Eye (tissue), 1 donor: ENCODE measurements around the gene EEF1AKMT1.

Source experiments
- DNase-seq: peaks from one replicate; pipeline ENCODE4 v3.0.0-alpha.2; 2015

Gene EEF1AKMT1

DNA sequence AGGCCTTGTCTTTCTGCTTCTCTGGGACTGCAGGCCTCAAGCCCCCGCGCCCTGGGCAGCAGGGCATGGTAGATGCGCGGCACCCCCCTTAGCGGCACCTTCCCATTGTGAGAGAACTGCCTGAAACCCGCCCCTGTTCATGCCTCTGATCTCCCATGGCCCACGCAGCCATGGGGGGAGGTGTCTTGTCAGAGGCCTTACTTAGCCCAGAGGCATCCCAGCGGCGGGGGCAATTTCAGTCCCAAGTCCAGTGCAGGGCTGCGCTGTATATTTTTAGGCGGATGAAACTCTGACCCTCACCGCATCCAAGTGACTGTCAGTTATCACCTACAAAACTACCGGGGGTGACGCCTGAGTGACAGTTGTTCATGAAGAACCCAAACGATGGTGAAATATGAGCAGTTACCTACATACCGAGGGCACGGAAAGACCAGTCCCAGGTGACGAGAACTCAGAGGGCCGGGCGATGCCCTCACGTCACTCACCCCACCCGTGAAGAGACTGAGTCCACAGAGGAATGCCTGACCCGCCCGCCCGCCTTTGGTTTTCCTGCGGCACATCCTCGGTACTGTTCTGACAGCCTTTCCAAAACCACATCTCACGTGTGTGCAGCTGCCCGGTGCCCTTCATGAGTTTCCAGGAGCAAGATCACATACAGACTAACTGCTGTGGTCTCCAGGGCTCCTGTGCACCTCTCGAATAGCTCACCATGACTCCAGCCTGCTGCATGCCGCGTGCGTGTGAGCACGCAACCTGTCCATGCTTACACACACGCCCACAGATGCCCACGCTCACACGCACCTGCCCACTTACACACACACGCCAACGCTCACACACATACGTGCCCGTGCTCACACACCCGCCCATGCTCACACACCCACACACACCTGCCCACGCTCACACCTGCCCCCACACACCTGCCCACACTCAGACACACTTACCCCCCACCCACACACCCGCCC lies 55.9 kb downstream of the EEF1AKMT1 start:
- DNase-seq = no peak

DNA sequence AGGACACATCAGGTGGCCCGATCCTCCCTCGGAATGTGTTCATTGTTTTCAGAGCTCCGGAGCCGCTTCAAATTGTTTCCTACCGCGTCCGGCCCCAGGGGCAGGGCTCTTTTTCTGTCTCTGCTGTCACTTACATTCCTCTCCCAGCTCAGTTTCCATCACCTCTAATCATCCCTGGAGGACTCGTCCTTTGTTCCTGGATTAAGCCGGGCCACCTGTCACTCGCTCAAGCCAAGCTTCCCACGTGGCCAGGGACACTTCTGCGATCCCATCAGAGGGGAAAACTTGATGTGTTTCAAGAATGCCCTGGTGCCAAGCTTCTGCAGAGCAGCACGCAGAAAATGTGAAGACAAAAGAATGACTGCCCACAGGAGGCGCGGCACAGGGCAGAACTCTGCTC lies 56.8 kb downstream of the EEF1AKMT1 start:
- peak; percentile 91 for DNase-seq

DNA sequence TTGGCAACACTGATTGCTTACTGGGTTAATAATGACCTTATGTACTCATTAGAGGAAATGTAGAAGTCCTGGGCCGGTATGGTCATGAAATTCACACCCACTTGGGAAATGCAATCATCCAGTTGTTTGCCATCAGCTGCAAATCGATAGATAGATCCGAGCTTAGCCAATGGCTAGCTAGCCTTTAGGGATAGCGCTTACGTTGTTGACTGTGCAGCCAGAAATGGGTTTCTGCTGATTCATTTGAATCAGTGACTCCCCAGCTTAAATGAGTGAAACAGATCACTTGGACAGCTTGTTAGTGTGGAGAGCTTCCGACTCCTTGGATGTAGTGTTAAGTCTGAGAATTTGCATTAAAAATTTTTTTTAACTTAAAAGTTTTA lies 58.4 kb downstream of the EEF1AKMT1 start:
- no peak for DNase-seq

DNA sequence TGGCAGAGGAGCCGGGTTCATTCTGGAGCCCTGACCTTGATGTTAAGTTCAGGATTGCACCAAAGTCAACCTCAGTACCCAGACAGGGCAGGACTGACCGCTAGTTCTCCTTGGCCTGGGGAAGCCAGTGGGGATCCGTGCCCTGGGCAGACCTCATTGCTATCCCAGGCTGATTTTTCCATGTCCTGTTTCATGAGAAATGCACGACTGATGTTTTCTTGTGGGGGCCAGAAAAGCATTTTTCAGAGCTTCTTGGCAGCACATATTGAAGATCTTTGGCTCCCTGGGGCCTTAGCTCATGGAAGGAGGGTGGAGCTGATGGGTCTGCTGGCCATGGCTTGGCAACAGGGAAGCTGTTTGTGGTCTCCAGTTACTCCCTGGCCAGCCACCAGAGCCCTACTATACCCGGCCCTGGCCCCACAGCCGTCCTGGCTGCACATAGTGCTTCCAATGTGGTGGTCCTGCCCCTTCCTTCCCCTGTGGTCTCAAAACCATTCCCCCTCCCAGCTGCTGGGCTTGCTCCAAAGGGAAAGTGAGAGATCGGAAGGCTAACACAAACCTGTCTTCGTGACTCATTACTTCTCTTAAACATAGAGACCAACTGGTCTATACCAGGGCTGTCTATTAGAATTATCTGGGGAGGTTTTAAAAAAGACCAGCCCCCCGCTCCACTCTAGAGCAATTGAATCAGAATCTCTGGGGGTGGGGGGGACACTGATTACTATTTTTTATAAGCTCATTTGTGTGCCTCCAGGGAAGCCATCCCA lies 59.0 kb downstream of the EEF1AKMT1 start:
- peak; percentile 73 for DNase-seq

DNA sequence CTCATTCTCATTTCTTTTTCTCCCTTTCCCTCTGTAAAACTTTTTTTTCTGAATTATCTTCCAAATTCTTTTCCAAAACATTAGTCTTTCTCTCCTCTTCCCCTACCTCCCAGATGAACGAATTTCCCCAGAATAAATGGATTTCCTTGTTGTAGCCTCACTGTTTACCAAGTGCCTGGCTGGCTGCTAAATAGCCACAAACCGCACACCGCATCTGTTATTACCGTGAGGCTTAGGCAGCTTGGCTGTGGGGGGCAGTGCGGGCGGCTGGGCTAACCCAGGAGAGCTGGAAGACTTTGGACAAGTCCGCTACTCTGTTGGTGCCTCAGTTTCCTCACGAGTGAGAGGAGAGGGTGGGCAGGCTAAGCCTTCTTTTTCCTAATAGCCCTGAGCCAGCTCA lies 59.6 kb downstream of the EEF1AKMT1 start:
- DNase-seq = peak; percentile 39

DNA sequence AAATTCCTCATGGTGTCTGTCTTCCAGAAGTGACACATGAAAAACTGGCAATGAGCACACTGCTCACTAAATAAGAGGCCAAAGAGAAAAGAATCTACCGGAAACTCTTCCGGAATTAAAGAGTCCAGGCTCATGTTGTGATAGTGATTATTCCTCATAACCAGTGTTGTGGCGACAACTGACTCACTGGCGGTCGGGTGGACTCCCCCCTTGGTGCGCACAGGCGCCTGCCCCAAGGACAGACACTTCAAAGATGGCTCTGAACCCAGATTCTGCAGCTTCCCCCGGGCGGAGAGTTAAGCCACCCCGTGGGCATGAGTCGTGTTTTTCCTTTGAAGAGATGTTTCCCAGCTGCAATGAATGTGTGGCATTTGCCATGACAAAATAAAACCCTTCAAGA lies 60.0 kb downstream of the EEF1AKMT1 start:
- no peak for DNase-seq

DNA sequence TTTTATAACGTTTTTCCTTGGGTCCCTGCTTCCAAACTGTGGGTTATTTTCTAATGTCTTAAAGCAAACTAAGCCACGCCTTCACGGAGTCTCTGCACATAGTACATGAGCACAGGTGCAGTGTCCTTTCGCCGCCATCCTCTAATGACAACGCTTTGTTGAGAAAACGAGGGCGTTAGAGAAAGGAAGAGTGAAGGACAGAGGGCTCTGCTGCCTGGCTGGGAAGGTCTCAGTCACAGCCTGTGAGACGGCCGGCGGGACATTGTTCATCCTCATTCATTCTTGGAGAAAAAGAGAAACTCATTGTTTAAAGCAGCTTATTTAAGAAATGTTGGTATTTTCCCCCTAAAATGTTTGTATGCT lies 60.8 kb downstream of the EEF1AKMT1 start:
- DNase-seq = peak; percentile 55

DNA sequence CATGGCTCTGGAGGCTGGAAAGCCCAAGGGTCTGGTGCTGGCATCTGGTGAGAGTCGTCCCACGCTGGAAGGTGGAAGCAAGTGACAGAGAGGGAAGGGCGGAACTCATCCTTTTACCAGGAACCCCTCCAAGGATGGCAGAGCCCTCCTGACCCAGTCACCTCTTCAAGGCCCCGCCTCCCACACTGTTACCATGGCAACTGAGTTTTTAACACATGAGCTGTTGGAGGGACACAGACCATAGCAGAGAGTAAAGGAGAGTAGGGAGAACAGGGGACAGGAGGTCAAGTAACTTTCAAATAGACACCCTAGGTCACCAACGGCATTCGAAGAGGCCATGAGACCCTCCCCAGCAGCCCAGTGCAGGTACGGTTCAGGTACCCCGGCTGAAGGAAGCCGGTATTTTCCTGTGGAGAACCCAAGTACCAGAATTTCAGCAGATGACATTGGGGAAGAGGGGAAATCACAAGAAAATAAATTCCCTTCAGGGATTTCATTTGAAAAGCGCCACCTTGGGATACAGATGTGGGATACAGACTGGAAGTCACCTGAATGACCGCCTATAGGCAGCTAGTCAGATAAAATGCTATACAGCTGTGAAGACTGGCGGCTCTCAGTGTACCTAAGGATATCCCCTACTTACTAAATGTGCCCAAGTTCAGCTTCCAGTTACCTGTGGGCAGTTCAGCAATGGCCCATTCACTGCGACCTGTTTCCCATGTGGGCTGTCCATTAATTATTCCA lies 62.3 kb downstream of the EEF1AKMT1 start:
- DNase-seq = peak; percentile 57

DNA sequence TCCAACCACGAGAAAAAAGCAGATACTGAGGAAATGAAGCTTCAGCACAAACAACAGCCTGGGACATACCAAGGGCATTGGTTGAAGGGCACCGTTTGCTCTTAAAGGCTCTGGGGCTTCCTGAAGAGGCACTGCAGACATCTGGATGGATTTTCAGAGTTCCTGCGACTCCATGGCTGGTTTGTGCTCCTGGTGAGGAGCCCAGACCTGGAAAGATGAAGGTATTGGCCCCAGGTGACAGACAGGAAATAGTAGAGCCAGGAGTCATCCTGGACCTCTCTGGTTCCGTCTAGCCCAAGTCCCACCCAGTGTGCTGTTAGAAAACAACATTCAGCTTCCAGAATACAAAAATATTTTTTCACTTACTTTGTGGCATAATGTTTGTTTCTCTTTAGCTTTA lies 64.0 kb downstream of the EEF1AKMT1 start:
- no peak for DNase-seq

DNA sequence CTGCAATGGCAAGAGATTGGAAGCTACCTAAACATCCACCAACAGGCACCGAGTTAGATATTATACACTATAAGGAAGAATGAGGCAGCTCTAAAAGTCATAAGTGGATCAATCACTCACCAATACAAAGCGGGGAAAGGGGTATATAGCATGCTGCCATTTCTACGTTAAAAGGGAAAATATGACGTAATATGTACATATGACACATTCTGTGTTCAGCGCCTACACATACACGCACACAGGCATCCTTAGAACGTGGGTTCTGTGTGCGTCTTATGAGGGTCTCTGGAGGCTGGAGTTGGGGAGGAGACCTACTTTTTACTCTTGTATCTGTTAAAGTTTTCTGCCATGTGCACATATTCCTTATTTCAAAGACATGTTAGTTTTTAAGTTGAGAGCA lies 64.4 kb downstream of the EEF1AKMT1 start:
- DNase-seq = no peak

DNA sequence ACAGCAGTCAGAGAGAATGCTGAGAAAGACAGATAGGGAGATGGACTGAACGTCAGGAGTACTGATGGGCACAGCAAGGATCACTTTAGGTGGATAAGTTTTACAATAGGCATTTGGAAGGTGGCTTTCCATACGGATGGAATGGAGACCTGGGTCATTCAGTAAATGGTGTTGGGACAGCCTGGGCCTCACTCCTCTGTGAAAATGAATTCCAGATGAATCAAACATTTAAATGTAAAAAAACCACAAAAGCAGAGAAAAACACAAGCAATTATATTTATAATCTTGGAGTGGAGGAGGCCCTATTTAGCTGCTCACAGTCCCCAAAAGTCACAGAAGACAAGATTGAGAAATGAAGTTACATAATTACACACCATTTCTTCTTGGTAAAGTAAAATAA lies 65.5 kb downstream of the EEF1AKMT1 start:
- DNase-seq = no peak

DNA sequence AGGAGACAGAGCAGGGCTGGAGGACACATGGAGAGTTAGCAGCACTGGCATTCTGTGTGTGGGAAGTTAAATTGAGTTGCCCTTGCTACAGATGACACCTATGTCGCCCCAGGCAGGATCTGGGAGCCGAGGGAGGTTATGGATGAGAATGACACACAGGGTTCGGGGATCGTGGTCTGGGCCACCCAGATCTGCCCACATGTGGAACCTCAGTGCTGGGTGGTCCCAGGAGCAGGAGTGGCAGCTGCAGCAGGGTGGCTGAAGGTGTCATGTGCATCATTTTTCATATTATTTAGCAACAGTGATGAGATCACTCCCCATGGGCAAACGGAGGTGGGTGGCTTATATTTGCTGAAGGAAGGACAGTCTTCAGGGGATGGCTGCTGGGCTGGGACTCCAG lies 67.1 kb downstream of the EEF1AKMT1 start:
- DNase-seq = no peak

DNA sequence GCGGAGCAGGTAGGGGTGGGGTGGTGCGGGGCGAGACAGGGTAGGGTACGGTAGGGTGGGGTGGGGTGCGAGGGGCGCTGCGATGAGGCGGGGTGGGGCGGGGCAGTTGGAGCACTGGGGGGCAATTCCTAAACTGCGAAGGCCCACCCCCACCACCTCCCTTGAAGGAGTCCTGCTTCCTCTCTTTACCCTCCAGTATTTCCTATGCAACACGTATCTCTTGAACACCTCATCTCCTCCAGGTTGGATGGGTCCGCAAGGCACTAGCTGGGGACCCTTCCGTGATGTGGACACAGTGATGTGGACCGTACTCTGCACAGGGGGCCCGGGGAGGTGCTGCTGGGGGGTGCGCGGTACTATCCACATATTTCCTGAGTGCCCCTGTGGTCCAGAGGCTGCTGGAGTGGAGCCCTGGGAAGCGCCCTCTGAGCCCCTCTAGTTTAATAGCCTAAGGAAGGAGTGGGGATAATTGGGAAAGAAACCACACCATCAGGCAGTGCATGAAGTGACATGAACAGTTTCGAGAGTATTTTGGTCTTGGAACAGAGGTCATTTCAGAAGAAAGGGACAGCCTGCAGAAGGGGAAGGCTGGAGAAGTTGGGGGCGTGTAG lies 69.2 kb downstream of the EEF1AKMT1 start:
- DNase-seq = no peak

DNA sequence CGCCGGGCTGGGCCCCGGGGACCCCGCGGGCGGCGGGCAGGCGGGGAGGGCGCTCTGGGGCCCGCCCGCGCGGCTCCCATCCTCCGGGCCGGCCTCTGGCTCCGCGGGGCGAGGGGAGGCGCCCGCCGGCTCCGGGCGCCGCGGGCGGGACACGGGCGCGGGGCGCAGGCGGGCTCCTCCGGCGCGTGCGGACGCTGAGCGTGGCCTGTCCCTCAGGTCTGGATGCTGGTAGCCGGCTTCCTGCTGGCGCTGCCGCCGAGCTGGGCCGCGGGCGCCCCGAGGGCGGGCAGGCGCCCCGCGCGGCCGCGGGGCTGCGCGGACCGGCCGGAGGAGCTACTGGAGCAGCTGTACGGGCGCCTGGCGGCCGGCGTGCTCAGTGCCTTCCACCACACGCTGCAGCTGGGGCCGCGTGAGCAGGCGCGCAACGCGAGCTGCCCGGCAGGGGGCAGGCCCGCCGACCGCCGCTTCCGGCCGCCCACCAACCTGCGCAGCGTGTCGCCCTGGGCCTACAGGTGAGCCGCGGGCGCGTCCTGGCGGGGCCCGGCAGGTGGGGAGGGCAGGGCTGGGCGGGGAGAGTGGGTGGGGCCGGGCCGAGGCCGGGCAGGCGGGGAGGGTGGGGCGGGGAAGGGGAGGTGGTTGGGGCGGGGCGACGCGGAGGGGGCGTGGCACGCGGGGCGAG lies 69.8 kb downstream of the EEF1AKMT1 start:
- peak; percentile 90 for DNase-seq

DNA sequence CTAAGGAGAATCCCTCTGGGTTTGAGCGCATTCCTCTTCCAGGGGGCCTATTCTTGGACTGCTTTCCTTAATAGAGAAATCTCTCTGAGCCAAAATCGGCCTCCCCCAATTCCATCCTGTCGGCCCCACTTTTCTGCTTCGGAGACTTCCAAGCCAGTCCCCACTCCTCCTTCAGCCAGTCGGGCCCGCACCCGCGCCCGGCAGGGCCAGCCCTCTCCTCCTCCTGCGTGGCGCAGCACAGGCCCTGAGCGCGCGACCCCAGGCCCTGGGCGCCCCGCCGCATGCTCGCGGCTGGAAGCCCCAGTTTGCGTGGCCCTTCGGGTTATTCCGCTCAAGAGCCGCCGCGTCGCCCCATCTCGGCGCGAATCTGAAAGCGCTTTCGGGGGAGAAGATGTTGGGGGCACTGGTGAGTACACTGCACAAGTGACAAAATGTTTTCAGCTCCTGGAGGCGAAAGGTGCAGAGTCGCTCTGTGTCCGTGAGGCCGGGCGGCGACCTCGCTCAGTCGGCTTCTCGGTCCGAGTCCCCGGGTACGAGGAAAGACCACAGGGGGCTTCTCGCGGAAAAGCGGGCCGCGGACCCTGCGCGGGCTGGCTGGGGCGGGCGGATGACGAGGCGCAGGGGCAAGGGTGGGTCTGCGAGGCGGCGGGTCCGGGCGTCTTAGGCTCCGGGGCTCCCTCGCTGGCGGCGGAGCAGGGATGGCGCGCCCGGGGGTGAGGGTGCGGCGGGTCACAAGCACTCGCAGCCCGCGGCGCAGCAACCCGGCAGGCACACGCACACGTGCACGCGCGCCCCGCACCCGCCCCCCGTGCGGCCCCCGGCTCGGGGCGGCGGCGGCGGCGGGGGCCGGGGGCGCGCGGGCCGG lies 70.6 kb downstream of the EEF1AKMT1 start, which contains the start of gene IL17D:
IL17D (plus strand) TSS at position 785 of the 865 bp plus-strand sequence. CDS start 303 bp downstream, outside the sequence.
- DNase-seq = peak; percentile 83

DNA sequence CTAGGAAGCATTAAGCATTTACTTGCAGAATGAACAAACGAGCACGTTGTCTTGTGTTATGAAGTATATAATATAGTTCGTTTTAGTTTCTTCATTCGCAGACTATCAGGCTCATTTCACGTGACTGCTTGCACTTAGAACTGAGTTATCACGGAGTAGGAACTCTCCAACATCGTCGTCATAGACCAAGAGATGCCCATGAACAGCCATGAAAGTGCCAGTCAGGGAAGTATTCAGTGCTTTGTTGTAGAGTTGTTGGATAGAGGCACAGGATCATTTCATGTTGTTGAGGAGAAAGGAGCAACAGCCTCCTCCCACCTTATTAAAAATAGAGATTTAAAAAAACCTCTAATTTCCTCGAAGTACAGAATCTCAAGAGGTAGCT lies 71.2 kb downstream of the EEF1AKMT1 start:
- DNase-seq = peak; percentile 70

DNA sequence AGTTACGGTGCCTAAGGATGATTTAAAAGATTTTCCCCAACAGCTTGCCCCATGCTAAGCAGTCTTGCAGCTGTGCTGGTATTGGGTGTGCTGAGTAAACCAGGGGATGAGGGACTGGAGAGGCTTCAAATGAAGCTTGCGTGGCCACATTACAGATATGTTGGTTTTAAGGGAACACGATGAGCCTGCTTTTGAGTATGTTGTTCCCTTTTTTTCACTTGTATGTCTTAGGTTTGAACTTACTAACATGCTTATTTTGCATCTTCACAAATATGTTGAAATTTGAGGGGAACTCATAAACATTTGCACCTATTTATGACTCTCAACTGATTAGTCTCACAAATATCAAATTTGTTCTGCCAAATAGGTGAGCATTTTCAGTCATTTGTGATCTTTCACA lies 72.3 kb downstream of the EEF1AKMT1 start:
- no peak for DNase-seq

DNA sequence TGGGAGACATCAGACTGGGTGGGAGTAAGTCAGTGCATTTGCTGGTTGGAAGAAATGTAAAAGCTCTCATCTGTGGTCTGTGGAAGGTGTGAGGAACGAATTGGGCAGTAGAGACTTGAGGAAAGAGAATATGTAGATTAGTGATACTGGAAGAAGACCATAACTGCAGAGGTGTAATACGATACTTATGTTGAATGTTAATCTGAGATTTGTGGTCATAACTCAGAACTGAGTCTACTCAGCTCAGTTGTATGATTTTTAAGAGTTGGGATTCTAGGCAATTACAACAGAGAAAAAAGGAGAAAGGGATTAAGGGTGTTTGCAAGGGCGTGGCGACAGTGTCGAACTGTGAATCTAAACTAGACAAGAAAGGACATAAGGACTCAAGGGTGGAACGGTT lies 73.5 kb downstream of the EEF1AKMT1 start:
- no peak for DNase-seq

DNA sequence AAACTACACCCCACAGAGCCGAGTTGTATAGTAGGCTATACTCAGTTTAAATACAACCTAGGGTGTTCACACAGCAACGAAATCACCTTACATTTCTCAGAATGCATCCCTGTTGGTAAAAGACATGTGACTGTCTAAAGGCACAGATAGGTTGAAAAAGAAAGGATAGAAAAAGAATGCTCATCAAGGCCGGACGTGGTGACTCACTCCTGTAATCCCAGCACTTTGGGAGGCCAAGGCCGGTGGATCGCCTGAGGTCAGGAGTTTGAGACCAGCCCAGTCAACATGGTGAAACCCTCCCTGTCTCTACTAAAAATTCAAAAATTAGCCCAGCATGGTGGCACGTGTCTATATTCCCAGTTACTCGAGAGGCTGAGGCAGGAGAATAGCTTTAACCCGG lies 74.0 kb downstream of the EEF1AKMT1 start:
- DNase-seq = no peak

DNA sequence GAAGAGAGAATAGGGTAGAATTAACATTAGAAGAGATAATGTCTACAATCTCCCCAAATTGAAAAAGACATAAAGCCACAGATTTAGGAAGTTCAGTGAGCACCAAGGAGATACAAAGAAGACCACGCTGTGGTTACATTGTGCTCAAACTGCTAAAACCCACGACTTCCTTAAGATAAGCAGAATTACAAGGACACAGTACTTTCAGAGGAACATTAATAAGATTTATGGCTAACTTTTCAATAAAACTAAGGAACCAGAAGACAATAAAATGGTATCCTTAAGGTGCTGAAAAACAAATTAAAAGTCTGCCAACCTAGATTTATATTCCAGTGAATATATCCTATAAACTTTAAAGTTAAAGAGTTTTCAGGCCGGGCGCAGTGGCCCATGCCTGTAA lies 77.7 kb downstream of the EEF1AKMT1 start:
- no peak for DNase-seq

DNA sequence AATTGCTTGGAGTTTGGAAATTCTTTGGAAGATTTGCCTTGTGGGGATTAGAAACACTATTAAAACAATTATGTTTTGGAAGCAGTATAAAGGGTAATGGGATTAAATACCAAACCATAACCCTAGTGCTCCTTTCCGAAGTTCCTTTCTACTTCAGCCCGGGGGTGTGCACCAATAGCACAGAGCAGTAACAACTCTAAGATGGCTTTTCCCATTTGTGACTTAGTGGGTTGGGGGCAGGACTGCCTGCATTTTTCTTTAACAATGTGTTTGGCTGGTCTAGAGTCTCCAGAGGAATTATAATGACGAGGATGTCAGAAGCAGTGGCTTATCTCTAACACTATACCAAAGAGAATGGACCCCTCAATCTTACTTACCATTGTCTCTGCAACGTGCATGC lies 82.1 kb downstream of the EEF1AKMT1 start:
- DNase-seq = no peak
